Stimulated activated CD4-positive, alpha-beta T cell treated with anti-CD3 and anti-CD28 coated beads, Interleukin-2, amount 100 ng/mL, for 4 hours (primary cell): ENCODE results near the gene BRD2.

ENCODE experiments used
- DNase-seq: peaks from one replicate; pipeline ENCODE4 v3.0.0-alpha.2; 2020; ENCODE audit warnings: low read depth

BRD2 gene

GRCh38 chr6:33029328-33030184 lies 61.2 kb downstream of the BRD2 start:
- DNase-seq: no peak

- no peak for DNase-seq
Measured at GRCh38 chr6:33030245-33030644, 61.9 kb downstream of the BRD2 start.
